Measurements from ENCODE around the gene FBXO11.
"Not testable (repeated sequence)": the region's sequence is repeated elsewhere in the genome, so short reads cannot be mapped to it uniquely, and the experiment has no call there.

FBXO11 gene

DNA sequence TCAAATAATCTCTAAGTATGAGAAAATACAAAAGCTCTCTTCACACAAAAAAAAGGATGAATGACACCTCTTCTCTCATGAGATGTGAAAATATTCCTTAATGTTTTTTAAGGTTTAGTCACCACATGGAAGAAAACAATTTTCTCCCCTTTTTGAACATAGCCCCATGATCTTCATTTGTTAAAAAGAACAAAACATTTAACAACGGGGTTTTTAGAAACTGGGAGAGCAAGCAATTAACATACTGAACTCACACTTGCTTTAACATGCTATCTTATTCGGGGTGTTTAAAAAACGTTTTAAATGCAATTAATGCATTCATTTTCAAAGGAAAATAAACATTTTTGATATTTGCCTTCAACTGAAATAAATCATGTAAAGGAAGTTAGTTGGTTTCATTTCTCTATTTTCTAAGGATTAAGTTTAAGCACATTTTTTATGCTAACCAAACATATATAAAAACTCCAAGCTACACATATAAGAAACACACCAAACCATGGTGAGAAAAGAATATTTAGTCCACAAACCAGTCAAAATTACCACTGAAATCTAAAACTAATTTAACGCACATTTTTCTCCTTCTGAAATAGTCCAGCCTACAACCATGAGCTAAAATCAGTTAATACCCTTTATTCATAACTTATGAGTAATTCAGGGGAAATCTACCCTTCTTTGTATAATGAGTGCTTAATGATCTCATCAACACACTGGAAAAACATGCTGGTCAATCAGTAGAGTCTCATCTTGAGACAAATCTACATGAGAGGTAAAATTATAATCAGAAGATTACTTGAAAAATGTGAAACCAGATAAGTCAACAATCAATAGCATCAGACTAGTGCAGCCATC is 8.2 kb downstream of the FBXO11 start:
- no peak for DNase-seq (ENCODE audit: low spot score)

DNA sequence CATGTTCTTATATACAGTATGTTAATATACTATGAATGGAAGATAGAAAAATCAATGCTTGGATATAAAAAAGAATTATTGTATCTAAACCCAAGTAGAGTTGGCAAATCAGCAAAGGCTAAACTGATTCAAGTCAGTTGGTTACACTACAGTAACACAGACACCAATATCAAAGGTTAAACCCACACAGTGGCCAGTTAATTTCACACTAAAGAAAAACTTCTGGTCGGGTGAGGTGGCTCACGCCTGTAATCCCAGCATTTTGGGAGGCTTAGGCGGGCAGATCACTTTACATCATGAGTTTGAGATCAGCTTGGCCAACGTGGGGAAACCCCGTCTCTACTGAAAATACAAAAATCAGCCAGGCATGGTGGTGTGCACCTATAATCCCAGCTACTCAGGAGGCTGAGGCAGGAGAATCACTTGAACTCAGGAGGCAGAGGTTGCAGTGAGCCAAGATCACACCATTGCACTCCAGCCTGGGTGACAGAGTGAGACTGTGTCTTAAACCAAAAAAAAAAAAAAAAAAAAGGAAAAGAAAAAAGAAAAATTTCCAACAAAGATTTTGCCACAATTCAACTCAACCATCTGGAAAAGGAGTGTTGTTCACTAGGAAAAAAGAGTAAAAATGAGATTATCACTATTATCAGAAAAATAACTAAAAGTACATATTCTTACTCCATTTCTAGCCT is 9.0 kb downstream of the FBXO11 start:
- DNase-seq (ENCODE audit: low spot score) = not testable (repeated sequence)

DNA sequence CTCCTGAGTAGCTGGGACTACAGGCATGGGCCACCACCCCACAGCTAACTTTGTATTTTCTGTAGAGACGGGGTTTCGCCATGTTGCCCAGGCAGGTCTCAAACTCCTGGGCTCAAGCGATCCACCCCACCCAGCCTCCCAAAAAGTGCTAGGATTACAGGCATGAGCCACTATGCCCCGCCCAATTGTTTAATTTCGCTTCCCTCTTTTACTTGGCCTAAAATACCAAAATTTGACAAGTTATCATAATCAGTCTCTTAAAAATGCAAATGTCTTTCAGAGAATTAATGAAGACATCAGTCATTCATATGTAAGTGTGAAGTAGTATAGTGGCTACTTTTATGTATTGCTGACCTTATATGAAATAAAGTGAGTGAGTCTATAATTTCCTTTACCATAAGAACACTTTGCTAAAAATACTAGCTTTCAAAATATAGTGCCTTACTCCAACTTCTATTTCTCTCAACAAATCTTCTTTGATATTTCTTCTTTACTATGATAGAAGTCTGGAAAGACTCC is 9.8 kb downstream of the FBXO11 start:
- no peak for DNase-seq (ENCODE audit: low spot score)

DNA sequence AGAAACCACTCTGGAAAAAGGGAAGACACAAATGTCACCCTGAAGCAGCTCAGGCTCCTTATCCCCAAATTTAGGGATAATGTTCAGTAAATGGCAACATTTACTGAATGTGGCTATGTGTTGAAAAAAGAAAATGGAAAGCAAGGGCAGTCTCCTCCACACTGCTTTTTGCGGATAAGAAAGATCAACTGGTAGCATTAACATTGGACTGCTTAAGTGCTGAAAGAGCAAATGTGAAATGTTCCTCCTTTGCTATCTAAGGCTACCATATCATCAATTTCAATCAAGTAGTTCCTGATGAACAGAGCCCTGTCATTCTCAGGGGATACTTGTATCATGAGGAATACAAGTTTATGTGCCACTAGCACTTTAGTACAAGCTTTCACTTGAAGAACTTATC is 12.5 kb downstream of the FBXO11 start:
- DNase-seq (ENCODE audit: low spot score) = no peak

DNA sequence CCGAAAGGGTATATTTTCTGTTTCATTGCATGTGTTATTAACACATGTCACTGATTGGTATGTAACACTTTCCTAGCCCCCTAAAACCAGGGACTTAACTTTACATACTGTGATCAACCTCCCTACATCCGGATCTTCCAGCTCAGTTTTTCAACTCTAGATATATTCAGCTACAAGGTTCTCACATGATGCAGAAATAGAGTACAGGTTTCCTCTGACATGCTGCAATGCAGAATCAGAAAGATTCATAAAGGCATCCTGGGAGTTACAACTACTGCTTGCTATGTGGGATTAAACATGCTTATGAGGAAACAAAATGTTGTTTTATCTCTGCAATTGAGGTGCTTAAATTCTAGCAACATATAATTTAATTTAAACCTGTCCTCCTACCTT is 14.0 kb downstream of the FBXO11 start:
- no peak for DNase-seq (ENCODE audit: low spot score)

DNA sequence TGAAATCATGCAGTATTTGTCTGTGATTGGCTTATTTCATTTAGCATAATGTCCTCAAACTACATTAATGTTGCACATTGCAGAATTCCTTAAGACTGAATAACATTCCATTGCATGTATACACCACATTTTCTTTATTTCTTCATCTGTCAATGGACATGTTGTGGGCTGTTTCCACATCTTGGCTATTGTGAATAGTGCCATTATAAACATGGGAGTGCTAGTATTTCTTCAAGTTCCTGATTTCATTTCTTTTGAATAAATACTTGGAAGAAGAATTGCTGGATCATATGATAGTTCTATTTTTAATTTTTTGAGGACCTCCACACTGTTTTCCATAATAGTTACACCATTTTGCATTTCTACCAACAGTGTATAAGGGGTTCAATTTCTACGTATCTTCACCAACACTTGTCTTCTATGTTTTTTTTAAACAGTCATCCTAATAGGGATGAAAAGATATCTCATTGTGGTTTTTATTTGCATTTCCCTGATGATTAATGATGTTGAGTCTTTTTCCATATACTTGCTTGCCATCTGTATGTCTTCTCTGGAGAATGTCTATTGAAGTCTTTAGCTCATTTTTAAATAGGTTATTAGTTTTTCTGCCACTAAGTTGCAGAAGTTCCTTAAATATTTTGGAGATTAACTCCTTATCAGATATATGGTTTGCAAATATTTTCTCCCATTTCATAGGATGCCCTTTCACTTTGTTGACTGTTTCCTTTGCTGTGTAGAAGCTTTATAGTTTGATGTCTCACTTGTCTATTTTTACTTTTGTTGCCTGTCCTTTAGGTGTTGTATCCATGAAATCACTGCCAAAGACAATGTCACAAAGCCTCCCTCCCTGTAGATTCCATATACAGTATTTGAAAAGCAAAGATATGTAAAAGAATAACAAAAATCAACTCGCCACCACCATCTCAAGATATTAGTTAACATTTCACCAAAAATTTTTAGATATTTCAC is 14.6 kb downstream of the FBXO11 start:
- no peak for DNase-seq (ENCODE audit: low spot score)

DNA sequence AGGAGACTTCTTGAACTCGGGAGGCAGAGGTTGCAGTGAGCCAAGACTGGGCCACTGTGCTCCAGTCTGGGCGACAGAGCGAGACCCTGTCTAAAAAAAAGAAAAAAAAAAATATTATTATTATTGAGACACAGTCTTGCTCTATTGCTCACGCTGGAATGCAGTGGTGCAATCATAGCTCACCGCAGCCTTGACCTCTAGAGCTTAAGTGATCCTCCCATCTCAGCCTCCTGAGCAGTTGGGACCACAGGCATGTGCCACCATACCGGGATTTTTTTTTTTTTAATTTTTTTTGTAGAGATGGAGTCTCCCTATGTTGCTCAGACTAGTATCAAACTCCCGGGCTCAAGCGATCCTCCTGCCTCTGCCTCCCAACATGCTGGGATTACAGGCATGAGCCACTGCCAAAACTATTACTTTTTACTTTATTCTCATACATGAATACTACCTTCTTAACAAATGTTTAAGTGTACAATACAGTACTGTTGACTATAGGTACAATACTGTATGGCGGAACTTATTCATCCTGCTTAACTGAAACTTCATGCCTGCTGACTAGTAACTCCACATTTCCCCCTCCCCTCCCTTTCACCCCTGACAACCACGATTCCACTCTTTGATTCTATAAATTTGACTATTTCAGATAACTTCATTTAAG is 15.5 kb downstream of the FBXO11 start:
- no peak for DNase-seq (ENCODE audit: low spot score)

DNA sequence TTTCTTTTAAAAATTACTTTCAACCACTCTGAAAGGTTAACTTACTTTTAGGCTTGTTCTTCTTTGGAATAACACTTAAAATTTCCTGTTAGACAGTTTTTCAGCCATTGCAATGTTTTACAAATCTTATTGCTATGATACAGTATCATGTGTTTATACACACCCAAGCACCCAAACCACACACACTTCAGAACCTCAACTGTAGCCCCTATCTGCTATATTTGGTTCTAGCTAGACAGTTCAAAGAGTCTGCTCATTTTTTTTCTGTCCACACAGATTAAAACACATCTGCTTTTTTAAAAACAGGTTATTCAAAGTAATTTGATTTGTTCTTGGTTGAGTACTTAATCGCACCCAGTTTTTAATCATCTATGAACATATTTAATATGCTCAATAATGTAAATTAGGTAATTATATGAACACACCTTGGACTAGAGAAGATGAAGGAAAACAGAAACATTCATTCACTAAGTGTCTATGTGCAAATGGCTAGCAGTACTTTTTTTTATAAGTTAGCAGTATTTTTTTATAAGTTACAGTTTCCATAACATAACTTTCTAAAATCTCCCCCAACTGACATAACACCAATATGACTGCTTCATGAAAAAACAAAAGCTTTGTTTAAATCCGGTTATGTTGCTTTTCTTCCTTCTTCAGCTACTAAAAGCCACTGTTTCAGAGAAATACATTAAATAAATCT is 17.6 kb downstream of the FBXO11 start:
- DNase-seq (ENCODE audit: low spot score) = no peak

DNA sequence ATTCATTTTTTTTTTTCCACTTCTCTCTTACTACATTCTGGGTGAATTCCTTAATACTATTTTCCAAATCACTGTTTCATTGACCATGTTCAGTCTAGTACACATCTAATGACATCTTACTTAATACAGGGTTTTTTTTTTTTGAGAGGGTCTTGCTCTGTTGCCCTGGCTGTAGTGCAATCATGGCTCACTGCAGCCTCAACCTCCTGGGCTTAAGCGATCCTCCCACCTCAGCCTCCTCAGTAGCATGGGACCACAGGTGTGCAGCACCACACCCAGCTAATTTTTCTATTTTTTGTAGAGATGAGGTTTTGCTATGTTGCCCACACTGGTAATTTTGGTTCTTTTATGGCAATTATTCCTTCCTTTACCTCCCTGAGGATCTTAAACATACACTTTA is 29.4 kb downstream of the FBXO11 start:
- no peak for DNase-seq (ENCODE audit: low spot score)

DNA sequence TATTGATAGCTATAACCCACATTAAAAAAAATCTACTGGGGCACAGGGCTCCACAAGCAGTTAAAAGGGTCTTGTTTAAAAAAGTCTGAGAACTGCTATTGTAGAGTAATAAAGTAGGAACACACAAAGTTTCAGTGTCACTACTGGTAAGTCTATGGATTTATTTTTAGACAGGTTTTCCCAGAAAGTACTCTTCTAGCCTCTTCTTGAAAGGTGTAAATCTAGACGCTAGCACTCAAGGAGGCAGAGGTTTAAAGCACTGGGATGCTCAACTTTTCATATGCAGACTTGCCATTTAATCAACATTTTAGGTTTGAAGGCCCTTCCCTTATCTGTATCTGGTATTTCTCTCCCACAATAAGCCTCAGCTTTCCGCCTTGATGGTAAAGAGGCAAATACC is 33.4 kb downstream of the FBXO11 start:
- no peak for DNase-seq (ENCODE audit: low spot score)

DNA sequence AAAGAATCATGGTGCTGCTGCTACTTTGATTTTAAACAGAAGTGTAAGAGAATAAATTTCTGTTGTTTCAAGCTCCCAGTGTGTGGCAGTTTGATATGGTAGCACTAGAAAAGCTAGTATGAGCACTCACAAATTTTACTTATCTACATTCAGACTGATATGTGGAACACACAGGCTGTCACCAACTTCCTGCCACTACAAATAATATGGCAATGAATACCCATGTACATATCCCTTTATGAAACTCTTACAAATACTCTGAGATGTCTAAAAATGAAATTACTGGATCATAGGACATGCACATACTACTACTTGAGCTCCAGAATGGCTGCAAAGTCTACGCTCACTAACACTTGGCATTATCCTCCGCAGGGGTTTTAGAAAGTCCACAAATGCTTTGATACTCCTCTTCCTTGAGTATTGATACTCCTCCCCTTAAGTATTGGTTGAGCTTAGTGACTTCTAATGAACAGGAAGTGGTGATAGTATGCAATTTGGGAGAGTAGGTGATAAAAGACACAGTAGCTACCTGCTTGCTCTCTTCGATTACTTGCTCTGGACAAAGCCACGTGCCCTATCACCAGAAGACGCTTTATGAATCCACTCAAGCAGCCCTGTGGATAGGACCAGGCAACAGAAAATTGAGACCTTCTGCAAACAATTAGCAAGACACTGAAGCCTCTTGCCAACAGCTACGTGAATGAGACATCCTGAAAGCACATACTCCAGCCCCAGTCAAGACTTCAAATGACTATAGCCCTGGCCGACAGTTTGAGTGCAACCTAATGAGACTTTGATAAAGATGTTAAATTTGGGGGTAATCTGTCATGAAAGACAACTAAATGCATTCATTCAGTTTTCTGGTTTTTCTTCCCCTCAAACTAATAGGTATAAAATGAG is 35.4 kb downstream of the FBXO11 start:
- no peak for DNase-seq (ENCODE audit: low spot score)

DNA sequence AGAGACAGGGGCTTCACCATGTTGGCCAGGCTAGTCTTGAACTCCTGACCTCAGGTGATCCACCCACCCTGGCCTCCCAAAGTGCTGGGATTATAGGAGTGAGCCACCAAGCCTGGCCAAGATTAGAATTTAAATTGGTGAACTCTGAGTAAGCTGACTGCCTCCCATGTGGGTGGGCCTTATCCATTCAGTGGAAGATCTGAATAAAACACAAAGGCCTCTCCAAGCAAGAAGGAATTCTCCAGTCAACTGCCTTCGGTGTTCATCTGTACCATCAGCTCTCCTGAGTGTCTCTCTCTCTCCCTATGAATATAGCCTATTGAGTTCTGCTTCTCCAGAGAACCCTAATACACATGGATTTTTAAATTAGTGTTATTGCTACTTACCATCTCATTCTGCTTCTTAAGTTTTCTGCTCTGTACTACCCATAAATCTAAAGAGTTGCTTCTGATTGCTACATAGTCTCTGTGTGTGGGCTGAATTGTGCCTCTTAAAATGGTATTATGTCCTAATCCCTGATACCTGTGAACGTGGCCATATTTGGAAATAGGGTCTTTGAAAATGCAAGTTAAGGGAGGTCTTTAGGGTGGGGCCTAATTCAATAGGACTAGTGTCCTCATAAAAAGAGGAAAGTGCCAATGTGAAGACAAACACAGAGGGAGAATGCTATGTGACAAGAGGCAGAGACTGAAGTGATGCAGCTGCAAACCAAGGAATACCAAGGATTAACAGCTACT is 36.3 kb downstream of the FBXO11 start:
- no peak for DNase-seq (ENCODE audit: low spot score)

DNA sequence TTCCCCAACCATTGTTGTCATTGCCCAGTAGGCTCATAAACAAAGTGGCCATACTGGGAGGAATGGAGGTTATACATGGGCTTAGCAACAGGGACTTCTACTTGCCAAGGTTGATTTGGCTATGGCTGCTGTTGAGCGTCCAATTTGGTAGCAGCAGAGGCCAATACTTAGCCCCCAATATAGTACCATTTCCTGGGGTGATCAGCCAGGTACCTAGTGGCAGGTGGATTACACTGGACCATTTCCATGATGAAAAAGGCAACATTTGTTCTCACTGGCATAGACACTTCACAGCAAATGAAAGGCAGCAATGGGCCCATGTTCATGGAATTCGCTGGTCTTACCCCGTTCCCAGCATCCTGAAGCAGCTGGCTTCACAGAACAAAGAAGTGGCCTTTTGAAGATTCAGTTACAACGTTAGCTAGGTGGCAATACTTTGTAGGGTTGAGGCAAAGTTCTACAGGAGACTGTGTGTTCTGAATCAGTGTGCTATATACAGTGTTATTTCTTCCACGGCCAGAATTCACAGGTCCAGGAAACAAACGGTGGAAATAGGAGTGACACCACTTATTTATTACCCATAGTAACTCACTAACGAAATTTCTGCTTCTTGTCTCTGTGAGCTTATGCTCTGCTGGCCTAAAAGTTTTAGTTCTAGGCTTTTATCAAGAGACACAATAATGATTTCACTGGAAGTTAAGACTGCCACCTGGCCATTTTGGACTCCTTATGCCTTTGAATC is 37.5 kb downstream of the FBXO11 start:
- DNase-seq (ENCODE audit: low spot score) = no peak

DNA sequence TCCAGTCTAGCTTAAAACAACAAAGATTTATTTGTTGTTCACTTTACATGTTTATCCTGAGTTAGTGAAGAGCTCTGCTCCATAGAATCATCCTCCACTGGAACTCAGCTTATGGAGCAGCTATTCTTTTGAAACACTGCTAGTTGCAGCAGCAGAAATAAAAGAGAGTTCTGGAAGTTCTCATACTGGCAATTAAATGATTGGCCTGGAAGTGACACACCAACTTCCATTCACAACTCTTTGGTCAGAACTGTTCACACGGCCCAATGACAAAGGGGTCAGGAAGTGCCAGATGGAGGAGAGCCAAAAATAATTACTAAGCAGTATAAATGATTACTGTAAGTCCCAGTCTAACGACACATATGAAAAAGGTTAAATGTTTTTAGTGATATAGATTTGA is 39.1 kb downstream of the FBXO11 start:
- no peak for DNase-seq (ENCODE audit: low spot score)

DNA sequence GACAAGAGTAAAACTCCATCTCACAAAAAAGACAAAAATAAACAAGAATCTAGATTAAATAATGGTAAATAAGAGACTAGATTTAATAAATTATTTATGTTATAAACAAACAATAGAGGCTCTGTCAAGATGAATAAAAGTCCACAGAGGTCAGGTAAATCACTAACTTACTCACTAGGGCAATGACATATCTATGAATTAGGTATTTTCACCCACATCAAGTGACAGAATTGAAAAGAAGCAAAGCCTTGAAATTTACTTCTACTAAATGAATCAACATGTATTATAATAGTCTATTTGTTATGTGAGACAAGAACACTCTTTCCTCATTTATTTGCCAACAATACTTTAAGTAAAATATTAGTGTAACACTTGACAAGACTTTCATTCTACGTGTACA is 41.7 kb downstream of the FBXO11 start:
- DNase-seq (ENCODE audit: low spot score) = no peak

DNA sequence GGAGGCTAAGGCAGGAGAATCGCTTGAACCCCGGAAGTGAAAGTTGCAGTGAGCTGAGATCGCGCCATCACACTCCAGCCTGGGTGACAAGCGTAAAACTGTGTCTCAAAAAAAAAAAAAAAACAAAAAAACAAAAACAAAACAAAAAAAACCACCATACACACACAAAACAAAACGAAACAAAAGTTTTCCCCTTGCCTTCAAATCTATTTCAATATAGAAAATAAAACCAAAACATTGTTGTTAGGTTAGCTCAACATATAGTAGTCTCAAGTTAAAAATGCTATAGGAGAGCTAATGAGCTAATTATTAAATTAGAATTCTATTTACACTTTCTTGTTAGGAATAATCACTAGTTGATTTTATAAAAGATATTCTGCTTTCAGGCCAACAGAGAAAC is 43.3 kb downstream of the FBXO11 start:
- DNase-seq (ENCODE audit: low spot score) = no peak

DNA sequence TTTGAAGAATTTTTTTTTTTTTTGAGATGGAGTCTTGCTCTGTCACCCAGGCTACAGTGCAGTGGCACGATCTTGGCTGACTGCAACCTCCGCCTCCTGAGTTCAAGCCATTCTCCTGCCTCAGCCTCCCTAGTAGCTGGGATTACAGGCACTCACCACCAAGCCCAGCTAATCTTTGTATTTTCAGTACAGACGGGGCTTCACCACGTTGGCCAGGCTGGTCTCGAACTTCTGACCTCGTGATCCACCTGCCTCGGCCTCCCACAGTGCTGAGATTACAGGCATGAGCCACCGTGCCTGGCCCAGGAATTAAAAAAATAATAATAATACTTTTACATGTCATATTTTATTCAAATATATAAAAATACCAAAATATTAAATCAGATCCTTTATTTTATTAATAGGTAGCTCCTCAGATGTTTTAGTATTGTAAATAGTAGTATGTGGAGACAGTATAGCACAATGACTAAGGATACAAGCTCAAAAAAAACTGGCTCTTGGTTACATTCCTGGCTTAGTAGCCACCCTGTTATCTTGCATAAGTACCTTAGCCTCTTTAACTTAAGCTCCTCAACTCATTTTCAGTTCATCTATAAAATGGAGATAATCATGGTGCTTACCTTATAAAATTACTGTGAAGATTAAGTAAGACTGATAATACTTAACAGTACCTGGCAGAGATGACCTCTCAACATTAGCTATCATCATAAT is 53.1 kb downstream of the FBXO11 start:
- not testable (repeated sequence) for DNase-seq (ENCODE audit: low spot score)

DNA sequence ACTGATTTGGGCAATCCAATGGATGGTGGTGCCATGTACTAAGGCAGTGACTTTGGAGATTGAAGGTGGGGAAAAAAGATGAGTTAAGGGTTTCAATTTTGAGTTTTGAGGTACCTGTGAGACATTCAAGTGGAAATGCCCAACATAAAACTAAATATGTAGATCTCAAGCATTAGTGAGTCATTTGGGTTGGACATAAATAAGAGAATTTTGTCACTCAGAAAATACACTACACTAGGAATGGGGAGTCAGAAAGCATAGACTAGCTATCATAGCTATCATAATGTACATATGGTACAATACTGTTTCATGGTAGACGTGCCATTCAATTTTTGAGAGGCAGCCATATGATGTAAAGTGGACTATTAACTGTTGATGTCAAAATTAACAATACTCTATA is 56.1 kb downstream of the FBXO11 start:
- DNase-seq (ENCODE audit: low spot score) = no peak
